Astrocyte (in vitro differentiated cells and primary cell): ENCODE data around the gene CIDEA. TPM values are rescaled to one million over a fixed set of nuclear protein-coding genes. Genes with fewer than 3 reads are reported as not detected.
A peak's percentile ranks its signal among the peaks of the same experiment; 100 is the strongest.

ENCODE experiments used
- DNase-seq: peaks from one replicate; pipeline ENCODE4 v3.0.0-alpha.2; 2010; ENCODE audit warnings: low read depth
- FAIRE-seq: peaks from 2 replicates; lab custom pipeline; 2011; peaks lifted over from hg19 to GRCh38; lab: Jason Lieb, UNC
- H2AFZ ChIP-seq: 2 replicates; pipeline ENCODE4 v1.6.0; 2012; ENCODE audit warnings: low read depth, low read length, inconsistent platforms
- H3K27ac ChIP-seq: 2 replicates; pipeline ENCODE4 v1.5.1; 2011; ENCODE audit warnings: low read depth, low read length, inconsistent platforms
- H3K27me3 ChIP-seq: 2 replicates; pipeline ENCODE4 v1.6.0; 2011; ENCODE audit warnings: low read length, inconsistent platforms; ENCODE audit not compliant: insufficient read depth
- H3K36me3 ChIP-seq: 2 replicates; pipeline ENCODE4 v1.5.1; 2011; ENCODE audit warnings: low read length, inconsistent platforms; ENCODE audit not compliant: insufficient read depth
- H3K4me1 ChIP-seq: 2 replicates; pipeline ENCODE4 v1.5.1; 2011; ENCODE audit warnings: low read length, inconsistent platforms; ENCODE audit not compliant: insufficient read depth
- H3K4me2 ChIP-seq: 2 replicates; pipeline ENCODE4 v1.6.0; 2012; ENCODE audit warnings: low read length, inconsistent platforms
- H3K4me3 ChIP-seq: 2 replicates; pipeline ENCODE4 v1.5.1; 2011; ENCODE audit warnings: low read depth, mild to moderate bottlenecking, low read length, inconsistent platforms; ENCODE audit not compliant: insufficient read depth
- H3K79me2 ChIP-seq: 2 replicates; pipeline ENCODE4 v1.6.0; 2012; ENCODE audit warnings: mild to moderate bottlenecking, low read length, inconsistent platforms; ENCODE audit not compliant: insufficient read depth
- H3K9ac ChIP-seq: 2 replicates; pipeline ENCODE4 v1.6.0; 2012; ENCODE audit warnings: mild to moderate bottlenecking, low read length, inconsistent platforms
- H3K9me3 ChIP-seq: 2 replicates; pipeline ENCODE4 v1.5.1; 2012; ENCODE audit warnings: low read depth, mild to moderate bottlenecking, low read length, inconsistent platforms; ENCODE audit not compliant: insufficient read depth
- H4K20me1 ChIP-seq: 2 replicates; pipeline ENCODE4 v1.6.0; 2012; ENCODE audit warnings: low read length, inconsistent platforms; ENCODE audit not compliant: insufficient read depth
- H3K27ac Mint-ChIP-seq: one replicate; pipeline ENCODE4 v1.8.0; 2021; ENCODE audit warnings: mild to moderate bottlenecking, mixed read lengths; ENCODE audit not compliant: unreplicated experiment
- H3K27me3 Mint-ChIP-seq: one replicate; pipeline ENCODE4 v1.8.0; 2021; ENCODE audit warnings: low read depth, mixed read lengths; ENCODE audit not compliant: unreplicated experiment
- H3K36me3 Mint-ChIP-seq: one replicate; pipeline ENCODE4 v1.8.0; 2021; ENCODE audit warnings: low read depth, mixed read lengths; ENCODE audit not compliant: unreplicated experiment
- H3K4me1 Mint-ChIP-seq: one replicate; pipeline ENCODE4 v1.8.0; 2021; ENCODE audit warnings: low read depth, mixed read lengths; ENCODE audit not compliant: unreplicated experiment
- H3K4me3 Mint-ChIP-seq: one replicate; pipeline ENCODE4 v1.8.0; 2021; ENCODE audit warnings: mild to moderate bottlenecking, moderate library complexity, mixed read lengths; ENCODE audit not compliant: unreplicated experiment
- H3K9me3 Mint-ChIP-seq: one replicate; pipeline ENCODE4 v1.8.0; 2021; ENCODE audit warnings: mild to moderate bottlenecking, mixed read lengths; ENCODE audit not compliant: unreplicated experiment
- CTCF ChIP-seq: IDR thresholded peaks from 2 replicates; pipeline ENCODE4 v1.5.1; 2011; ENCODE audit warnings: low read depth, mild to moderate bottlenecking, inconsistent platforms, low read length, moderate library complexity; ENCODE audit not compliant: insufficient read depth
- EZH2 ChIP-seq: IDR thresholded peaks from 2 replicates; pipeline ENCODE4 v1.6.1; 2012; ENCODE audit warnings: mild to moderate bottlenecking, low read length, inconsistent platforms; ENCODE audit not compliant: insufficient read depth
- total RNA-seq: library from RNA; stranded (reverse); gene quantifications from 2 replicates; pipeline ENCODE4 v1.2.1, GENCODE V29; 2021

CIDEA gene
- total RNA-seq, 1 donor from 2014 or later: 0.43 TPM

GRCh38 chr18:12253027-12253426 lies 1.1 kb upstream of the CIDEA start:
- Histone ChIP-seq H3K9ac (no peak overlapping the region), H2AFZ (no peak overlapping the region), H3K79me2 (no peaks in the 10 kb centered on the region), H3K4me1 (peaks cover 32% of the 10 kb centered on the region), H3K27ac (no peak overlapping the region), H3K9me3 (no peaks in the 10 kb centered on the region), H3K27me3 (peaks cover 31% of the 10 kb centered on the region), H4K20me1 (no peaks in the 10 kb centered on the region), H3K4me2 (peak overlapping the region; percentile 86), H3K4me3 (no peak overlapping the region), H3K36me3 (no peaks in the 10 kb centered on the region)
- Mint-ChIP-seq H3K9me3 (no peaks in the 10 kb centered on the region), H3K4me3 (no peak overlapping the region), H3K36me3 (no peaks in the 10 kb centered on the region), H3K27ac (no peak overlapping the region), H3K4me1 (peaks cover 14% of the 10 kb centered on the region), H3K27me3 (peaks cover 46% of the 10 kb centered on the region)
- TF ChIP-seq EZH2 (no peak), CTCF (no peak)
- DNase-seq: no peak
- FAIRE-seq: no peak

DNA sequence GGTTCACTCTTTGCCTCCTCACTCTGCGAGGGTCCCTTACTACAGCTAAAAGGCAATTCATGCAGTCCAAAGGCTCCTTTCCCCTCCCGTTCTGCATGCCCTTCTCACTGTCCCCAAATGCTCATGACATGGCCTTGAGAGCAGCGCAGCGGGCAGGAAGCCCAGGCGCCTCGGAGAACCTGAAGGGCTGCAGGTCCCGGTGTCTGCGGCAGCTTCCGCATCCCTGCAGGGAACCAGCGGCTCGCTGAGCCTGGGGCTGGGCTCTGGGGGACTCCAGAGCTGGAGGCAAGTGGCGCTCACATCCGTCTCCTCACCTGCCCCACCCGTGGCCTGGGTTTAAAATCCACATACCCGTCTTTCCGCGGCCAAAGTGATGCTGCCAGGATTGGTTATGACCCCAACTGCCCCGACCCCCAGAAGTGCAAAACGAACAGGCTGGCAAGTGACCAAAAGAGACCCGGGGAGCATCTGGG lies 462 bp upstream of the CIDEA start:
- Histone ChIP-seq H3K4me2 (peak overlapping the region; percentile 86), H3K9ac (peak overlapping the region; percentile 41), H3K36me3 (no peaks in the 10 kb centered on the region), H3K4me1 (peaks cover 32% of the 10 kb centered on the region), H2AFZ (peak overlapping the region; percentile 86), H3K27me3 (peaks cover 29% of the 10 kb centered on the region), H4K20me1 (no peaks in the 10 kb centered on the region), H3K4me3 (peak overlapping the region; percentile 58), H3K9me3 (no peaks in the 10 kb centered on the region), H3K79me2 (no peaks in the 10 kb centered on the region), H3K27ac (no peak overlapping the region)
- no peak for DNase-seq
- H3K9me3 Mint-ChIP-seq: no peaks in the 10 kb centered on the region
- peaks cover 48% of the 10 kb centered on the region for H3K27me3 Mint-ChIP-seq
- TF ChIP-seq CTCF: no peak
- peak; percentile 38 for TF ChIP-seq EZH2
- no peak for FAIRE-seq
- no peaks in the 10 kb centered on the region for H3K36me3 Mint-ChIP-seq
- H3K27ac Mint-ChIP-seq: no peak overlapping the region
- H3K4me3 Mint-ChIP-seq: peak overlapping the region; percentile 68
- peaks cover 14% of the 10 kb centered on the region for H3K4me1 Mint-ChIP-seq

DNA sequence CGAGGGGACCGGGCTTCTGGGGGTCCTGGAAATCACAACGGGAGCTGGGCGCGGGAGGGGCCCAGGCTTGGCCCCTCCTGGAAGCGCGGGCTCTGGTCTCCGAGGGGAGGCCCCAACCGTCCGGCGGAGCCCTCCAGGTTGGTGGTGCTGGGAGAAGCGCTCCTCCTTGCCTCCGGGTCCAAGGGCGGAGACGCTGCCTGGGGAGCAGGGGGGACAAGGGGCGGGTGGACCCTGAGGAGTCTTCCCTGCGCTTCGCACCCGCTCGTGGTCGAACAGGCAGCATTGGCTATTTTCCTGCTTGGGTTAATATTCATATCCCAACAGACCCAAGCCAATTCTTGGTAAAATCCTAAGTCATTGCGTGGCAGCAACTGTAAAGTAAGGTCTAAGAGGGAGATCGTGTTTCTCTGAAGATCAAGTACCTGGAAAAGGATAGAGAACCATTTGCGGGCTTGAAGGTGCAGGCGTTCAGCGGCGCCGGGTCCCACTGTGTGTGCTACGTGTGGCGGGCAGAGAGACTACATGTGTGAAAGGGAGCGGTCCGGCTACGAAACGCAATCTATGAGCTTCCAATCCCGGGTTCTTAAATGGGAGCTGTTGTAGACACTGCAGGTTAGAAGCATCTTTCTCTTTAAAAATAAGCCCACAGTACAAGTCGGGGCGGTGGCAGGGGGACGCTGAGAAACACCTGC lies 805 bp downstream of the CIDEA start:
- H3K27me3 Mint-ChIP-seq: peaks cover 42% of the 10 kb centered on the region
- Histone ChIP-seq H4K20me1 (no peaks in the 10 kb centered on the region), H3K27me3 (peaks cover 23% of the 10 kb centered on the region), H3K4me2 (peak overlapping the region; percentile 86), H3K9me3 (no peaks in the 10 kb centered on the region), H3K27ac (no peak overlapping the region), H3K79me2 (no peaks in the 10 kb centered on the region), H3K9ac (no peak overlapping the region), H3K4me1 (peaks cover 32% of the 10 kb centered on the region), H3K4me3 (peak overlapping the region; percentile 58), H2AFZ (peak overlapping the region; percentile 86), H3K36me3 (no peaks in the 10 kb centered on the region)
- H3K27ac Mint-ChIP-seq: peak overlapping the region; percentile 55
- DNase-seq: no peak
- no peak for FAIRE-seq
- peaks cover 14% of the 10 kb centered on the region for H3K4me1 Mint-ChIP-seq
- no peaks in the 10 kb centered on the region for H3K9me3 Mint-ChIP-seq
- TF ChIP-seq CTCF (no peak), EZH2 (peak; percentile 32)
- peak overlapping the region; percentile 52 for H3K4me3 Mint-ChIP-seq
- H3K36me3 Mint-ChIP-seq: no peaks in the 10 kb centered on the region
